Heart left ventricle (tissue), 16 donors: ENCODE measurements around the gene SCLY. TPM values are rescaled to one million over a fixed set of nuclear protein-coding genes. Genes with fewer than 3 reads are reported as not detected.

Source experiments
- ATAC-seq, 4 donors: fragments of 200-7000 bp; cut with Tn5 transposase; one replicate each; pipeline ENCODE4 v1.9.1; 2020 to 2022; ENCODE audit warnings: moderate library complexity in 4 of 4, mild to moderate bottlenecking in 3 of 4, moderate number of reproducible peaks in 1 of 4
- DNase-seq, 5 donors: peaks; one replicate each; pipeline ENCODE4 v3.0.0-alpha.2; 2020
- H3K27ac ChIP-seq, 12 donors: fragments of 200-600 bp; sonication (generic) in 4 of 12; one replicate each; pipeline versions ENCODE4 v1.5.0 to v1.8.0; 2016 to 2022; ENCODE audit warnings: mild to moderate bottlenecking in 2 of 12
- H3K27me3 ChIP-seq, 9 donors: fragments of 200-600 bp; sonication (generic) in 2 of 9; one replicate each; pipeline versions ENCODE4 v1.5.1 to v1.8.0; 2016 to 2022; ENCODE audit warnings: mild to moderate bottlenecking in 3 of 9
- H3K36me3 ChIP-seq, 9 donors: fragments of 200-600 bp; sonication (generic) in 2 of 9; one replicate each; pipeline versions ENCODE4 v1.5.0 to v1.8.0; 2018 to 2022; ENCODE audit warnings: mild to moderate bottlenecking in 2 of 9
- H3K4me1 ChIP-seq, 12 donors: fragments of 200-600 bp; sonication (generic) in 4 of 12; one replicate each; pipeline versions ENCODE4 v1.5.0 to v1.8.0; 2016 to 2022; ENCODE audit warnings: mild to moderate bottlenecking in 3 of 12
- H3K4me3 ChIP-seq, 12 donors: fragments of 200-600 bp; sonication (generic) in 4 of 12; one replicate each; pipeline versions ENCODE4 v1.5.0 to v1.8.0; 2017 to 2022; ENCODE audit warnings: mild to moderate bottlenecking in 9 of 12, moderate library complexity in 4 of 12
- H3K9me3 ChIP-seq, 12 donors: fragments of 200-600 bp; sonication (generic) in 4 of 12; one replicate each; pipeline versions ENCODE4 v1.5.0 to v1.8.0; 2016 to 2022; ENCODE audit warnings: mild to moderate bottlenecking in 1 of 12
- POLR2A ChIP-seq, 2 donors: fragments of 450-650 bp; IDR thresholded peaks; one replicate each; pipeline ENCODE4 v1.6.1; 2017; ENCODE audit warnings: antibody characterized with exemption in 2 of 2, mild to moderate bottlenecking in 2 of 2, moderate library complexity in 2 of 2
- WGBS, 4 donors: extraction: QIAGEN DNeasy Blood & Tissue Kit in 2 of 4; methylation state at CpG; one replicate each; pipeline versions ENCODE4 v1.1.5 to v1.1.7; 2013 to 2018; 5-methylcytosine and 5-hydroxymethylcytosine counted together
- intact Hi-C, 10 donors: fragments of 100-400 bp; cut with DNase I; formaldehyde crosslinking; loops; one replicate each; pipeline versions ENCODE4 v1.11.1 to v1.14.2; 2022
- polyA plus RNA-seq, 2 donors: library from polyadenylated mRNA; stranded (reverse); fragments of 200-250 nt; gene quantifications; one replicate each; pipeline ENCODE4 v1.2.3, GENCODE V29; 2013
- total RNA-seq, 9 donors: library from RNA; depleted of rRNA in 2 of 9; stranded (reverse); fragments of >200 nt in 2 of 9; fragmentation: NEBNext Ultra II Directional in 3 of 9; extraction: Animal tissue kit (Norgen Biotek cat#: 25700) in 3 of 9; gene quantifications; one replicate each; pipeline versions ENCODE4 v1.1.0 to v1.2.4, GENCODE V29; 2016 to 2023
- TF ChIP-seq, protein P1 (sequence below), 12 donors: fragments of 200-600 bp; sonication (generic) in 4 of 12; IDR thresholded peaks; one replicate each; pipeline versions ENCODE4 v1.5.0 to v1.8.0; 2018 to 2022; ENCODE audit warnings: antibody characterized with exemption in 12 of 12, mild to moderate bottlenecking in 5 of 12
- donor health status: ischemic (EF 13 %, LVEDD 7.1; RV severe dilation, severe dysfunction).
- donor health status: healthy with polysubstance abuse.
- donor health status: DM: no; HTN: yes; CAD: no.
- donor health status: DM: no; HTN: no; CAD: no.
- donor health status: ischemic (EF 25% LVEDD 6.9; RV normal size, moderate dysfunction).
- donor health status: ischemic (EF 25% LVEDD 5.7; RV mildly dilated, moderate dysfunction).
- donor health status: healthy.
- donor health status: DM: yes; HTN: yes; CAD: no.
- donor health status: ischemic (EF 35%, LVEDD 5.7; RV mildly dilated, moderate dysfunction).
- donor health status: nonischemic (EF 11% LVEDD 7.7; RV severe dilation, severe dysfunction).
- donor health status: DM: yes; HTN: yes; CAD: no.
- donor health status: PGD.
- donor health status: ischemic (EF 29% LVEDD 5.4; RV normal size, mild dysfunction).
- donor health status: nonischemic (EF 23%, LVEDD 6.1; RV moderate dilation, normal function).

SCLY gene
- total and polyA plus RNA-seq, 11 donors: 6.9 to 21.2 (median 10.6) TPM

DNA sequence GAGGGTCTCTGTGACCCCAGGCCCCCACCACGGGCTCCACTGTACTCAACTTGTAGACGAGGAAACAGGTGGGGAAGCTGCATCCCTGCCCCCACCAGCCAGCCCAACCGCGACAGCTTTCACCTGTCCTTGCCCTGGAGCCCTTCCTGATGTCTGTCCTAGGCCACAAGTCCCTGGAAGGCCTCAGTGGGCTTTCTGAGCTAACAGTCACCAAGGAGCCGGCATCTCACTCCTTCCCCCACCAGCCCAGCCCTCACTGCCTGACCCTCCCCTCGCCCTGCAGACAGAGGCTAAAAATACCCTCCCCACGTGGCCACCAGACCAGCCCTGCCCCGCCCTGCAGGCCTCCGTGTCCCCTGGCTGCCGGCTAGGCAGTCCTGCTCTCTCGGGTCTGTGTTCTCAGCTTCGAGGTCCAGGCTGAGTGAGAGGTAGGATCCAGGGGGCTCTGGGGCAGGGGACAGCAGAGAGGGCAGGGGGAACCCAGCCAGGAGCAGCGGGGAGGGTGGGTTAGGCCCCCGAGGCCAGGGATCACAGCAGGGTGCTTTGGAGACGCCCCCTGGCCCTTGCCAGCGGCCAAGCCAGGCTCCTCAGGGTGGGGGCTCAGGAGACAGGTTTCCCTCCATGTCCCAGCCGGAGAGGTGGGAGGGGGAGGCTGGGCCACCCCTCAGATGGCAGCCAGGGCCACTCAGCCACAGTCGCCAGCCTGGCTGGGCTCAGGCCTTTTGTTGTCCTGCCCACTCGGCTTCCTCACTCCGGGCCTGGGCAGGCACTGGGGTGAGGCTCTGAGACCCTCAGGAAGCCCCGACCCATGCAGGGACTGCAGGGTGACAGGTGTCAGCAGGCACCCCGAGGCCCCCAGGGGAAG lies 77.8 kb downstream of the SCLY start, which contains the start of gene KLHL30:
TSS of gene KLHL30 (plus strand) at position 338 of the 865 bp plus-strand sequence. CDS start 2,087 bp downstream, outside the sequence.
- intact Hi-C loops: loop anchor here in 4 of 10 donors (1.0 to 5.0 kb wide), 4 partner anchors 76 to 281 kb away; partner anchors contain the start of genes RAMP1 (in 1 of the 4) and SCLY (in 1 of the 4)
- no peaks in the 10 kb centered on the region for H3K9me3 ChIP-seq
- H3K27ac ChIP-seq: peak within 1 kb of the TSS; percentile 73 to 96 (median 86)
- DNase-seq (peak in 4 of 5 donors; percentile 81 to 89 (median 85)), ATAC-seq (peak; percentile 86 to 94 (median 88))
- H3K4me3 ChIP-seq: peak within 1 kb of the TSS in 11 of 12 donors; percentile 22 to 56 (median 45)
- H3K4me1 ChIP-seq: peaks cover 0 to 60% (median 28%) of the 10 kb centered on the region in 12 donors
- H3K36me3 ChIP-seq: peaks cover 0 to 8% (median 0%) of the 10 kb centered on the region in 9 donors
- WGBS, 4 donors: 27 to 38% (median 34%) methylated on average over 14 to 22 of the region's 22 CpGs
- TF ChIP-seq, protein P1, sequence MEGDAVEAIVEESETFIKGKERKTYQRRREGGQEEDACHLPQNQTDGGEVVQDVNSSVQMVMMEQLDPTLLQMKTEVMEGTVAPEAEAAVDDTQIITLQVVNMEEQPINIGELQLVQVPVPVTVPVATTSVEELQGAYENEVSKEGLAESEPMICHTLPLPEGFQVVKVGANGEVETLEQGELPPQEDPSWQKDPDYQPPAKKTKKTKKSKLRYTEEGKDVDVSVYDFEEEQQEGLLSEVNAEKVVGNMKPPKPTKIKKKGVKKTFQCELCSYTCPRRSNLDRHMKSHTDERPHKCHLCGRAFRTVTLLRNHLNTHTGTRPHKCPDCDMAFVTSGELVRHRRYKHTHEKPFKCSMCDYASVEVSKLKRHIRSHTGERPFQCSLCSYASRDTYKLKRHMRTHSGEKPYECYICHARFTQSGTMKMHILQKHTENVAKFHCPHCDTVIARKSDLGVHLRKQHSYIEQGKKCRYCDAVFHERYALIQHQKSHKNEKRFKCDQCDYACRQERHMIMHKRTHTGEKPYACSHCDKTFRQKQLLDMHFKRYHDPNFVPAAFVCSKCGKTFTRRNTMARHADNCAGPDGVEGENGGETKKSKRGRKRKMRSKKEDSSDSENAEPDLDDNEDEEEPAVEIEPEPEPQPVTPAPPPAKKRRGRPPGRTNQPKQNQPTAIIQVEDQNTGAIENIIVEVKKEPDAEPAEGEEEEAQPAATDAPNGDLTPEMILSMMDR (IDR thresholded peaks at IDR 0.05): no peak
- TF ChIP-seq POLR2A (IDR thresholded peaks at IDR 0.05): peak in 1 of 2 donors; percentile 36
- no peaks in the 10 kb centered on the region for H3K27me3 ChIP-seq

DNA sequence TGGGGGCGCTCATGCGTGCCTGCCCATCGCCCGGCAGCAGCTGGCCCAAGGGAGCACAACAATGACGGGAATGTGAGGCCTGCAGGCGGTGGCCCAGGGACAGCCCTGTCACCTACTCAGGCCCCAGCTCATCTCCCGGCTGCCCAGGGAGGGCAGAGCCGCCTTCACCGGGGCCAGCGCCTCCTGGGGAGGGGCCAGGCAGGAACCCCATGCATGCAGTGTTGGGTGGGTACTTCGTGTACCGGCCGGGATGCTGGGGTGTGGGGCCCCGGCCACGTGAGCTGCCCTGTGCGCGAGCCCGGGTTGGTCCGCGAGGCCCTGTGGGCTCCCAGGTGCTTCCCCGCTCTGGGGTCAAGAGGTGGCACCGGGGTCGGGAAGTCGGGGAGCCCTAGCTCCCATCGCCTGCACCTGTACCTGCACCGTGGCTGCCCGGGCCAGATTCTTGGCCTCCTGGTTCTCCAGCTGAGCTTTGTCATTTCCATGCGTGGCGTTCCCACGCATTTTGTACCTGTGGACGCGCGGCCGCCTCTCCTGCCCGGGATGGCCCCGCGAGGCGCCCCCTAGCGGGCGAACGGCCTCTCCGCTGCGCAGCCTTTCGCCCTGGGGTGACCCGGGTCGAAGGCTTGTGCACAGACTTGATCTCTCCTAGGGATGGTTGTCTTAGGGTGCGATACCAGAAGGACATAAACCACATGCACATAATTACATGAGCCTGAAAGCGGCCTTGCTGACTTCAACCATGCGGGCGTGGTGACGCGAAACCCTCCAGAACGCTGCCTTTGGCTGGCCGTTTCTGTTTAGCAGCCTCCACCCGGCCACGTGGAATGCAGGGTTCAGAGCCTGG lies 78.6 kb downstream of the SCLY start:
- H3K4me3 ChIP-seq: peak overlapping the region in 11 of 12 donors; percentile 22 to 56 (median 45)
- ATAC-seq (peak; percentile 27 to 51 (median 40)), DNase-seq (peak in 1 of 5 donors; percentile 55)
- no peaks in the 10 kb centered on the region for H3K27me3 ChIP-seq
- H3K27ac ChIP-seq: peak overlapping the region; percentile 73 to 96 (median 86)
- intact Hi-C loops: loop anchor here in 7 of 10 donors (1.0 to 10.0 kb wide), 5 partner anchors 77 to 285 kb away; partner anchors contain the start of genes RAMP1 (in 4 of the 7) and SCLY (in 1 of the 7)
- peaks cover 0 to 65% (median 32%) of the 10 kb centered on the region in 12 donors for H3K4me1 ChIP-seq
- TF ChIP-seq POLR2A (IDR thresholded peaks at IDR 0.05): no peak
- TF ChIP-seq, protein P1 (IDR thresholded peaks at IDR 0.05): peak in 11 of 12 donors; percentile 52 to 74 (median 62)
- H3K9me3 ChIP-seq: no peaks in the 10 kb centered on the region
- 35 to 47% (median 38%) methylated on average over 27 to 56 of the region's 56 CpGs for WGBS, 4 donors
- H3K36me3 ChIP-seq: peaks cover 0 to 8% (median 0%) of the 10 kb centered on the region in 9 donors

DNA sequence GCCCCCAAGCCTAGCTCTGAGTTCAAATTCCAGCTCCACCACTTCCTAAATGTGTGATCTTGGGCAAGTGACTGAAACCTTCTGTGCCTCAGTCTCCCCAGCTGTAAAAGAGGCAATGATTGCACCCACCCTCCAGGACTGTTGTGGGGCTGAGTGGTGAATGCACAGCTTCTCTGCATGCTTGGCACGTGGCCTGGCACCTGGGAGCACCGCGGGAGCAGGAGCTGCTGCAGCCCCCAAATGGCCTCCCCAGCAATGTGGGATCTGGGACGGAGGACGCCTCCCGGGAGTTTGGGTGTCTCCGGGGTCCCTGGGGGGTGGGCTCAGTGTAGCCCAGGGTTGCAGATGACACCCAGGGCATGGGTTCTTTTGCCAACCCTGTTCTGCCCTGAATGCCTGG lies 79.2 kb downstream of the SCLY start:
- no peaks in the 10 kb centered on the region for H3K9me3 ChIP-seq
- ATAC-seq (no peak), DNase-seq (no peak)
- intact Hi-C loops: loop anchor here in 3 of 10 donors (5.0 to 10.0 kb wide), 2 partner anchors 283 to 285 kb away; partner anchors contain the start of gene RAMP1 (in 3 of the 3)
- H3K4me1 ChIP-seq: peaks cover 0 to 65% (median 32%) of the 10 kb centered on the region in 12 donors
- H3K27ac ChIP-seq: peak overlapping the region in 1 of 12 donors; percentile 91
- TF ChIP-seq, protein P1 (IDR thresholded peaks at IDR 0.05): no peak
- no peak for TF ChIP-seq POLR2A (IDR thresholded peaks at IDR 0.05)
- H3K4me3 ChIP-seq: peak overlapping the region in 1 of 12 donors; percentile 49
- H3K27me3 ChIP-seq: no peaks in the 10 kb centered on the region
- 77 to 94% (median 86%) methylated on average over 4 to 7 of the region's 7 CpGs for WGBS, 4 donors
- H3K36me3 ChIP-seq: peaks cover 0 to 8% (median 0%) of the 10 kb centered on the region in 9 donors
